NCI-H460 (cell line): Measurements from ENCODE around the gene RAB23. TPM values are rescaled to one million over a fixed set of nuclear protein-coding genes. Genes with fewer than 3 reads are reported as not detected.

ENCODE experiments used
- DNase-seq: peaks from one replicate; pipeline ENCODE4 v3.0.0-alpha.2; 2016; ENCODE audit warnings: low read depth; ENCODE audit errors: extremely low read depth
- total RNA-seq: library from RNA; depleted of rRNA; stranded (reverse); fragments of >200 nt; shearing (Covaris generic); gene quantifications from 2 replicates; pipeline ENCODE4 v1.2.3, GENCODE V29; 2014

Gene RAB23
- total RNA-seq, 1 experiment from 2014 or later, result 11.3 TPM

DNA sequence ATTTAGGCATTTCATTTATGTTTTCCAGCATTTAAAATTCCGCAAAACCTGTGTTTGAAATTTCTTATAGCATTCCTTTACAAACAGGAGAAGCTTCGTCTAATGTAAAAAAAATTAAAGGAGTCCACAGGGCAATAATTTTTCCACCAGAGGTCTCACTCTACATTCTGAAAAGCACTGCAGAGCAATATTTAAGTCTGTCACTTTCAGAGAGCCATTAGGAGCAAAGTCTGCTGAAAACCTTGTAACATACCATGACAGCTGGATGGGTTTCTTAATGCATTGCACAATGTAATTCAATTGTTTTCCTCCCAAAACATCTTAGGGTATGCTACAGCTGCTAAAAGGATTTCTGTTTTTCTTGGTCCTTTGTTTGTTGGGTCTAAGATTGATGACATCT lies 32.0 kb downstream of the RAB23 start:
- no peak for DNase-seq

DNA sequence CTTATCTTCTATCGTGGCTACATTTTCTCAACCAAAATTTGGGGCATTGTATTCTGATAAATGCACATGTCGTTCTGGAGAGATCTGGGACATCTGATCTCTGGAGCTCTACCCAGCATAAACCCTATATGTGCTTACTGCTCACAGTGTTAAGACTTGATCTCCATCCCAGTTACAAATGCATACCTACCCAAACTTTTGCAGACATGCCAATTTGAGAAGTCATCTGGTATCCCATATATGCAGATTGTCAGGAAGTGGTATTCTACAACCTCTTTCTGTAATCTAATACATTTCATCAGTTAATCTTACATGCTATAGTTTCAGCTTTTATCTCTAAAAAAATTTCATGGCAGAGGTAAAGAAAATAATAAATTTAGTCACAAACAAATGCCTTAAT lies 38.8 kb downstream of the RAB23 start:
- DNase-seq, result no peak

DNA sequence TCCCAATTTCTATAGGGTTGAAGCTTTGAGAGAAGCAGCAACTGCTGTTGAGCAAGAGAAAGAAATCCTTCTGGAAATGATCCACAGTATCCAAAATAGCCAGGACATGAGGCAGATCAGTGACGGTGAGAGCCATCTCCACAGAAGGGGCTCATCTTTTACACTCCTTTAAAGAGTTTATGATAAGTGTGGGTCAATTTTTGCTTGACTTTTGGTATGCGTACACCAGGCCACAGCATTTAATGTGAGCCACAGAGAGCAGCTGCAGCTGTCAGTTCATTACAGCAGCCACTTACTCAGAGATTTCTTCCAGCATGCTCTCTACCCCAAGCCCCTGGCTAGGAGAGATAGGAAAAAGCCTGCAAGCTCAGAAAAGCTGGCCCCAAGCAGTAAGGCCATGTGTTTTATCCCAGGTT lies 40.1 kb downstream of the RAB23 start:
- DNase-seq, result no peak

DNA sequence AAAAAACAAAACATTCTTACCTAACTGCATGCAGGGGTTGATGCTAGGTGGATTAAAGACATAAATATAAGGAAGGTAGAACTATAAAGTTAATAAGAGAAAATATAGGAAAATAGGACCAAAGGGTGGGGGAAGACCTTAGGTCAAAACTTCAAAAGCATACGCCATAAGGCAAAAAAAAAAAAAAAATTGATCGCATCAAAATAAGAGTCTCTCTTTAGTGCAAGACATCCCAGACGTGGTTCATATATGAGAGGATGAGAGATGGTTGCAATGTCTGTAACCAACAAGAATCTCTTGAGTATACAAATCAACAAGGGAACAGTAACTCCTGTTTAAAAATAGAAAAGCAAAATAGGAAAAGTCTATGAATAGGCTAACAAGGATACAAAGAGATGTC lies 41.5 kb downstream of the RAB23 start:
- DNase-seq, result no peak

DNA sequence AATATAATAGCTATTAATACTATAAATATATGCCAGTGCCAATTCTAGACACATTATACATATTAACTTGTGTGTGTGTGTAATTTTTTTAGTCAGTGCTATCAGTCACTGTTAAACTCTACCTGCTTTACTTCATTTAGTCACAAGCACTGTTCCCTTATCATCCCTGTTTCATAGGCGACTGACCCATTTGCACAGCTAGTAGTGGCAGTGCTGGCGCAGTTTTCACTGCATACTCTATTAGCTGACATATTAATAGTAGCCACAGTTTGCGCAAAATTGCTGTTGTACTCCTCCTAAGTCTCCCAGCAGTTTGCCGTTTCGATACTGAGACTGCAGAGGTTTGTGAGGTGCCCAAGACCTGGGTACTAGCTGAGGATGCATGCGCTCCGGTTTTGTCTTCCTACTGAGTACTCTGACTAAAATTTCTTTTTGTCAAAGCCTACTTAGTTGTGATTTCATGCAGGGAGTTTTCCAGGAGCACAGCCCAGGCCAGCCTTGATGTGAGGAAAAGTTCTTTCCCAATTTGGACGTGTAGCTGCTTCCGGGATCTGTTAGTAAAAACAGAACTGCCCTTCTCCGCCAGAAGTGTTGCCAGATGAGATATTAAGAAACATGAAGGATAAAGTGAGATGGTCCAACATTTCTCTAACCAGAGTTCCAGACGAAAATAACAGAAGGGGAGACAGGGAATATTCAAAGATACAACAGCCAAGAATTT lies 44.4 kb downstream of the RAB23 start:
- DNase-seq, result no peak

DNA sequence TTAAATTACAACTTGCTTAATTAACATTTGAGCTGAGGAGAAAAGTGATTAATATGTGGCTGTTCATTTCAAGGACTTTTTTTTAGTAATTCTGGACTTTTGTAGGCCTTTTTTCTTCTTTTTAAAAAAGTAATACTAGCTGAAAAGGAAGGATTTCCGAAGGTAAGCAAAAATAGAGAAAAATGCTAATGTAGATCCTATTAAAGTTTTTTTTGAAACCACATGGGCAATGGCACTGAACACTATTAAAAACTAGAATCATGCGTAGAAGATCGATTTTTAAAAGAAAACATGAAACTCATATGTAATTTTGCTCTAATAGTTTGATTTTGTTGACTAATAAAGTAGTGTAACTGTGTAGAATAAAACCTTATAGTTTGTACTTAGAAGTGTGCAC lies 47.6 kb downstream of the RAB23 start:
- no peak for DNase-seq

DNA sequence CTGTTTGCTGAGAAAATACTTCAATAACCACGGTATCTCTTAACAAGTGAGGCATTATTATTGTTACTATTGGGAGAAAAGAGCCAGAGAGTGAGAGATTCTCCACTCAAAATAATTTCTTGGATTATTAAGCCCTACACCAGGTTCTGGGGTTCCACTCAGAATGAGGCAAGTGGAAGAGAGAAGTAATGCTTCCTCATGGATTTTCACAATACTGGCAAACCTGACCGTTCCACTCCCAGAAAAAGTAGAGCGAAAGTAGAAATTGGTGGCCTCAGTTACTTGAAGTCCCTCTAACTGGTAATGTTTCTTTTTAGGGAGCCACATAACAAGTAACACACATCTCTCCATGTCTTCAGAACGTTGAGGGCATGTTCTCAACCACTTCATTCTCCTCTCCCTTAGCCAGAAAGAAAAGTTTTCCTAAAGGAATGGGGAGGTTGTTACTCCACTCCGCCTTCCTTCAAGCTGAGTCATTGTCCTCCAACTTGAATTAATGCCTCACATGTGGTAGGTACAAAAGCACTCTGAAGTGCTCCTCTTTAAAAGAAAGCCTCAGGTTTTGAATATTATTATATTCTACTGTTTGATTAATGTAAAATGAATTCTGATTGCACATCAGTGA lies 48.1 kb downstream of the RAB23 start:
- DNase-seq, result peak; percentile 49

DNA sequence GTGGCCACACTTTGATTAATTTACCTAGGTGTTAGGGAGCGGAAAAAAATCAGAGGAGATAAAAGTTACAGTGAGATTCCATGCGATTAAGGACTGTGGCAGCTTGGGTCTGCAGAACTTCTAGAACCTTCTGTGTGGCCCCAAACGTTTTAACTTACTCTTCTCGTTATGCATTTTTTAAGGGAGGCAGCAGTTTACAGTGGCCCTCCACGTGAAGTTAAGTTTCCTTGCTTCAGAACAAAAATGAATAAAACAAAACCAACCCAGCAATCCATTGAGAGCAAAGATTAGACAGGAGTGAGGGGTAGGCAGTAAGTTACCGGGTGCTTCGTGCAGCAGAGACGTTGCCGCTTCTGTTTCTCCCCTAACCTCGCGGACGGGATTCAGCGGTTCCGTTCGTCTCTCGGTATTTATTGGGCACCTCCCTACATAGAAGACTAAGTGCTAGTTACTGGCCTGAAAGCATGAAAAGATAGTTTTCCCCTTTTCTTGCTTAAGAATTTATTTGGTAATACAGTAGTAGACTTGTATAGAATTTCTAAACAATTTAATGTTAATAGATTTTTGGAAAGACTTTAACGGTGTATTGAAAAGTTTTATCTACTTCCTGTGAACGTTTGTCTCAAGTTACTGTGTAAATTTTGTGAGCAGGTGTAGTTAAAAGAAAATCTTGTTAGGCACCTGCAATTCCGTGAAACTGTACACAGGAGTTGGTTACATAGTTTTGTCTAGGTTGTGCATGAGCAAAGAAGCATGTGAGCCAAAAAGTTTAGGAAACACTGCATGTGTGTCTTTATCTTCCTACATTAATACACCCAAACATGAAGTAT lies 48.8 kb downstream of the RAB23 start:
- no peak for DNase-seq

DNA sequence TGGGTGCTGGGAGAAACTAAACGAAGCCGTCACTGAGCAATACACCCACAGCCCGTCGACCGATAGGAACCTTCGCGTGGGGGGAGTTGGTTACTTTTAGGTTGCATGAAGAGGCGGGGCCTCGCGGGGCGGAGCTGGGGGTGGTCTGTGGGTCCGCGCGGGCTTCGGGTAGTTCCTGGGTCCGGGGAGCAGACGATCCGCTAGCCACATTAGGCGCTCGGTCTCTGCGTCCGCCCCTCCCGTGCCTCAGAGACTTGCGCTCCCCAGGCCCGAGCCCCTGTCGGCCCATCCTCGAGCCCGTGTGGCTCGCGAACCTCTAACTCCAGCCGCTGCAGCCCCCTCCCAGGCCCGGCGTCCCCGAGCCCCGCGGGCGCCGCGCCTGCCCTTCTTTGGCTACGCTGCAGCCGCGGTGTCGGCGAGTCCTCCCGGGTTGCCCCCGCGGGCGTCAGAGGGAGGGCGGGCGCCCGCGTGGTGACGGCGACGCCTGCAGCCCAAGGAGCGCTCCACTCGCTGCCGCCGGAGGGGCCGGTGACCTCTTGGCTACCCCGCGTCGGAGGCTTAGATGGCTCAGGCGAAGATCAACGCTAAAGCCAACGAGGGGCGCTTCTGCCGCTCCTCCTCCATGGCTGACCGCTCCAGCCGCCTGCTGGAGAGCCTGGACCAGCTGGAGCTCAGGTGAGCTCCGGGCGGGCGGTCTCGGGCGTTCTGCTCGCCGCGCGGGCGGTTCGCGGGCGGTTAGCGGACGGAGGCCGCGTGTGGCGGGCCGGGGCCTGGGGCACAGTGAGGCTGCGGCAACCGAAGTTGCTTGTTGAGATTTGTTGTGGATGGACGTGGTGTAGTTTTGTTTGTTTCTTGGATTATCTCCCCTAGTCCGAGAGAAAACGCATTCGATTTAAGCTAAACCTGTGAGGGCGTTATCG lies 49.7 kb downstream of the RAB23 start, which contains the start of gene BAG2:
BAG2 (plus strand) TSS at position 191 of the 920 bp plus-strand sequence; CDS start at position 563, 372 bp downstream.
- DNase-seq, result peak; percentile 65

DNA sequence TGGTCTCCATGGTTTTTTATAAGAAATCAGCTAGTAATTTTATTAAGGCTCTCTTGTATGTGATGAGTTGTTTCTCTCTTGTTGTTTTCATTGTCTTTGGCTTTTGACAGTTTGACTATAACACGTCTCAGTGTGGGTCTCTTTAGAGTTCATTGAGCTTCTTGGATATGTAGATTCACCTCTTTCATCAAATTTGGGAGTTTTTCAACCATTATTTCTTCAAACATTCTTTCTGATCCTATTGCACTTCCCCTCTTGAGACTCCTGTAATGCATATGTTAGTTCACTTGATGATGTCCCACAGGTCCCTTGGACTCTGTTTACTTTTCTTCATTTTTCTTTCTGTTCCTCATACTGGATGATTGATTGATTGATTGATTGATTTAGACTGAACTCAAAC lies 57.0 kb downstream of the RAB23 start:
- DNase-seq, result no peak

DNA sequence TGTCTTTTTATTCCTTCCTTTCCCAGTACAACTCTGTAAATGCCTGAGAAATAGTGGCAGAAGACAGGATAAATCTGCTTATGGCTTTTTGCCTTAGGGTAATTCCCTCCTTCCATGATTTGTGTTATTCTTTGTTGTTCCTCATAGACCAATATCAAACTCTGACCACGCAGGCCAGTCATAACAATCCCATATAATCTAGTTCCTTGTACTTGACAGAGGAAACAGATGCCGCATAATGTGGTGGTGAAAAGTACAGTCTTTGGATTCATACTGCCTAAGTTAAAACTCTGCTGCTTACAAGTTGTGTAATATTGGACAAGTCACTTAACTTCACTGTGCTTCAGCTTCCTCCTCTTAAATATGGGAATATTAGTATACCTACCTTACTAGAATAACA lies 58.2 kb downstream of the RAB23 start:
- DNase-seq, result no peak

DNA sequence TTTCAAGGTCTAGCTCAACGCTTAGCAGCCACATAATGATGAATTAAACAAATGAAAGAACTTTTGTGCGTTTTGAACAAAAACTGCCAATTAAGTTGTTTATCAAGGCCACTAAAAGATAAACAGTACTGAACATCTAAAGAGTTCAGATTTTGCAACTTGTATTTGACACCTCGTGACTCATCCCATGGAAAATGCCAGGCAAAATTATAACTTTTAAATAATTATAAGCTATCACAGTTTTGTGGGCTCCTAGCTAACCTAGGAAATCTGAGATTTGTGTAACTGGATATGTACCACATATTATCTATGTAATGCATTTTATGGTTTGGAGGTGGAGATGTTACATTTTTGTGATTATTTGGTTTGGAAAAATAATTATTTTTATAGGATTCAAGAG lies 59.6 kb downstream of the RAB23 start:
- no peak for DNase-seq

DNA sequence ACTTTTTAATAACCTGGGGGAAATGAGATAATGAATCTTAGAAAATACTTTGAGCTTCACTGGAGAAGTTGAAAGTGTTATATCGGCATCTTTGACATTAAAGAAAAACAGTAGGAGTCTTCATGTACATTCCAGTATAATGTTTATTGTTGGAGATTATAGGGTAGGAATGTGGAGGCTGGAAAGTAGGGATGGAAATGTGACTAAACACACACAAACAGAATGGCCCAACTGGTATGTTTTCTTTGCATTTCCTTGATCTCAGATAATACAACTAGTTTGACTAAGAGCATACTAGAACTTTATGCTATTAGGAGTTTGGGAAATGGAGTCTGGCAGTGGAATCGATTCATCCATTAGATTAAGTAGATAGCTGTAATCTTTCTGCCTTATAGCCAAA lies 60.1 kb downstream of the RAB23 start:
- DNase-seq, result no peak

DNA sequence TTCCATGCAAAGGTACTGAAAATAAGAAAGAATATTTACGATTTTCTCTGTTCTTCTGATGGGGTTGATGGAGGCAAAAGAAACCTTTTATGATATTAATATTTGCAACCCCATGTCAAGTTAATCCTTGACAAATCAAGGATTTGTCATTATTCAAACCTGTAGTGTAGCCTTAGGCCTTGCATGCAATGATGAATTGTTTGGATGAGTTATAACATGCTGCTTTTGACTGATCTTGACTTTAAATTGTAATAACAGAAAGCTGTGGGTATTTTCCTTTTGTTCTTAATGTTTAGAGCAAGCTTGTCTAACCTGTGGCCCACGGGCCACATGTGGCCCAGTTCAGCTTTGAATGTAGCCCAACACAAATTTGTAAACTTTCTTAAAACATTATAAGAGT lies 63.0 kb downstream of the RAB23 start:
- DNase-seq, result no peak

DNA sequence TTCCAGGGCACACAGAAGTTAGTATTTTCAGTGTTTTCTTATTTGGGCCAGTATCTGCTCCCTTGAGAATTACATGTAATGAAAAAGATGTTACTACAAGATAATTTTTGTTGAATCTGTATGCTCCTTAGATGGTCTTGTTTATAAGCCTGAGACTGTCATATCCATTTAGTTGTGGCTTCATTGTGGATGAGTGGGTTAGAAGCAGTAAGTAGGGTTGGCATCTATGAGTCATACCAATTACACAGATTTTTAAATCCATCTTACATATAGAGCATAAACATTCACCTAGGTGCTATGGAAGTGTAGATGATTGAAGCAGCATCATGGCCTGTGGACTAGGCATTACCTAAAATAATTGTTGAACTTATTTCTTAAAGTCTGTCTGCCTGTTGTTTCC lies 63.4 kb downstream of the RAB23 start:
- DNase-seq, result no peak

DNA sequence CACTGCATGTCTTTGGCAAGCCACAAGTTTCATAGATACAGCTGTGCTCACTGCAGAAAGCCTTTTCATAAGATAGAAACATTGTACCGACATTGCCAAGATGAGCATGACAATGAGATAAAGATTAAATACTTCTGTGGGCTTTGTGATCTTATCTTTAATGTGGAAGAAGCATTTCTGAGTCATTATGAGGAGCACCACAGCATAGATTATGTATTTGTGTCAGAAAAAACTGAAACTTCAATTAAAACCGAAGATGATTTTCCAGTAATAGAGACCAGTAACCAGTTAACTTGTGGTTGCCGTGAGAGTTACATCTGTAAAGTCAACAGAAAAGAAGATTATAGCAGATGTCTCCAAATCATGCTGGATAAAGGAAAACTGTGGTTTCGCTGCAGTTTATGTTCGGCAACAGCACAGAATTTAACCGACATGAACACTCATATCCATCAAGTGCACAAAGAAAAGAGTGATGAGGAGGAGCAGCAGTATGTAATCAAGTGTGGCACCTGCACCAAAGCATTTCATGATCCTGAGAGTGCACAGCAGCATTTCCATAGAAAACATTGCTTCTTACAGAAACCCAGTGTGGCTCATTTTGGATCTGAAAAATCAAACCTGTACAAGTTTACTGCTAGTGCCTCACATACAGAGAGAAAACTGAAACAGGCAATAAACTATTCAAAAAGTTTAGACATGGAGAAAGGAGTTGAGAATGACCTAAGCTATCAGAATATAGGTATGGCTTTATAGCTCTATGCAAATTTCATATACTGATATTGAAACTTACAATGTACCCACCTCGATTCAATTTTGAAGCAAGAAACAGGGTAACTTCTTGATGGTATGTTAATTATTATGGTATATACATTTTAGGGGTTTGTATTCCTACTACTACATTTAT lies 73.9 kb downstream of the RAB23 start:
- no peak for DNase-seq

DNA sequence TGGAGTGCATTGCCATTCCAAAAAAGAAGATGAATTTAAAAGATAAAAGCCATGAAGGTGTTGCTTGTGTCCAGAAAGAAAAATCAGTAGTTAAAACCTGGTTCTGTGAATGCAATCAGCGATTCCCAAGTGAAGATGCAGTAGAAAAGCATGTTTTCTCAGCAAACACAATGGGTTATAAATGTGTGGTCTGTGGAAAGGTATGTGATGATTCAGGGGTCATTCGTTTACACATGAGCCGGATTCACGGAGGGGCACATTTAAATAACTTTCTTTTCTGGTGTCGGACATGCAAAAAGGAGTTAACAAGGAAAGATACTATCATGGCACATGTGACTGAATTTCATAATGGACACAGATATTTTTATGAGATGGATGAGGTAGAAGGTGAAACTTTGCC lies 74.7 kb downstream of the RAB23 start:
- DNase-seq, result no peak

DNA sequence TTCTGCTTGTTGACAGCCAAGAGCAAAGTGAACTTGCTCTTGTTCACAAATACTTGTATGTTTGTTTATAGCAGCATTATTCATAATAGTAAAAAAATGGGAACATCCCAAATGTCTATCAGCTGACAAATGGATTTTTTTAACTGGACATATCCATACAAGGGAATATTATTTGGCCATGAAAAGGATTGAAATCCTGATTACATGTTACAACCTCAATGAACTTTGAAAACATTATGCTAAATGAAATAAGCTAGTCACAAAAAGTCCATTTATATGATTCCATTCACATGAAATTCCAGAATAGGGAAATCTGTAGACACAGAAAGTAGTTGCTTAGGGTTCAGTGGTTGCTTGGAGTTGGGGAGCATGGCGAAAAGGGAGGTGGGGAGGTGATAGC lies 78.4 kb downstream of the RAB23 start:
- DNase-seq, result no peak

DNA sequence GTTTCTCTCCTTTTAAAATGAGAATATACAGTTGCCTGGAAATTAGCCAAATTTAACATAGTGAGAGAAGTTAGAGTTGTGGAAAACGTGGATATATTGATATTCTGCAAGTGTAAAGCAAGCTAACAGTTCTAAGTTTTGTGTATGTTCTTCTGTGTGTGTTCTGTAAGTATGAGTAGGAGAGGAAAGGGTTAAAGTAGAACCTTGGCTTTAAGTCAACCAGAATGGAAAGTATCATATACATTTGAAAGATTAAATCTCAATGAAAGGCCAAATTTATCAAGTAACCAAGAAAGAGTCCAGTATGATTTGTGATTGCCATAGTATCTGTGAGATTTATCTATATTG lies 80.0 kb downstream of the RAB23 start:
- DNase-seq, result no peak
